NB4 (cell line): ENCODE measurements around the gene ATG9B.

Experiments
- MYC ChIP-seq: IDR thresholded peaks from 2 replicates; pipeline ENCODE4 v1.6.1; 2011; ENCODE audit warnings: low read depth, low read length
- POLR2A ChIP-seq: IDR thresholded peaks from 2 replicates; pipeline ENCODE4 v1.6.1; 2011; ENCODE audit warnings: mild to moderate bottlenecking; ENCODE audit not compliant: insufficient read length; ENCODE audit errors: extremely low read depth
- TF ChIP-seq, protein P1 (sequence below): IDR thresholded peaks from one replicate; pipeline ENCODE4 v1.5.1; 2012; ENCODE audit warnings: low read depth, low read length

DNA sequence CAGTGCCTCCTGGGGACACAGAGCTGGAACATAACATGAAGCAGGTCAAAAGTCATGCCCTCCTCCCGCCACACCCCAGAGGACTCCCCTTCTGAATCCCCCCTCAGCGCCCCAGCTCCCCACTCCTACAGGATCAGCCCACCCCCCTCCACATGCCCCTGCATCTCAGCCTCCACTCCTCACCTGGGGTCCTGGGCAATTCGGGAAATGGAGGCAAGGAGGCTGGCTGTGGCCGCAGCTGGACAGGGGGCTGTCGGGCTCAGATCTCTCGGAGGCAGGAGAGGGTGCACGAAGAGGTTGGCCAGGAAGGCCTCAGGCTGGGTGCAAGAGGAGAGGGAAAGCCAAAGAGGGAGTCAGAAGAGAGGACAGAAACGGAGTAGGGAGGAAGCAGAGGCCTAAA lies 7.8 kb downstream of the ATG9B start:
- TF ChIP-seq MYC, result no peak
- no peak for TF ChIP-seq POLR2A
- TF ChIP-seq, protein P1, sequence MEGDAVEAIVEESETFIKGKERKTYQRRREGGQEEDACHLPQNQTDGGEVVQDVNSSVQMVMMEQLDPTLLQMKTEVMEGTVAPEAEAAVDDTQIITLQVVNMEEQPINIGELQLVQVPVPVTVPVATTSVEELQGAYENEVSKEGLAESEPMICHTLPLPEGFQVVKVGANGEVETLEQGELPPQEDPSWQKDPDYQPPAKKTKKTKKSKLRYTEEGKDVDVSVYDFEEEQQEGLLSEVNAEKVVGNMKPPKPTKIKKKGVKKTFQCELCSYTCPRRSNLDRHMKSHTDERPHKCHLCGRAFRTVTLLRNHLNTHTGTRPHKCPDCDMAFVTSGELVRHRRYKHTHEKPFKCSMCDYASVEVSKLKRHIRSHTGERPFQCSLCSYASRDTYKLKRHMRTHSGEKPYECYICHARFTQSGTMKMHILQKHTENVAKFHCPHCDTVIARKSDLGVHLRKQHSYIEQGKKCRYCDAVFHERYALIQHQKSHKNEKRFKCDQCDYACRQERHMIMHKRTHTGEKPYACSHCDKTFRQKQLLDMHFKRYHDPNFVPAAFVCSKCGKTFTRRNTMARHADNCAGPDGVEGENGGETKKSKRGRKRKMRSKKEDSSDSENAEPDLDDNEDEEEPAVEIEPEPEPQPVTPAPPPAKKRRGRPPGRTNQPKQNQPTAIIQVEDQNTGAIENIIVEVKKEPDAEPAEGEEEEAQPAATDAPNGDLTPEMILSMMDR, result no peak
